HG02973 (cell line): ENCODE results near the gene SLC26A1.

ENCODE experiments used
- ATAC-seq: cut with Tn5 transposase; IDR thresholded peaks from one replicate; pipeline ENCODE4 v1.9.1; 2021; ENCODE audit warnings: moderate library complexity; ENCODE audit not compliant: unreplicated experiment

The SLC26A1 gene, protein sequence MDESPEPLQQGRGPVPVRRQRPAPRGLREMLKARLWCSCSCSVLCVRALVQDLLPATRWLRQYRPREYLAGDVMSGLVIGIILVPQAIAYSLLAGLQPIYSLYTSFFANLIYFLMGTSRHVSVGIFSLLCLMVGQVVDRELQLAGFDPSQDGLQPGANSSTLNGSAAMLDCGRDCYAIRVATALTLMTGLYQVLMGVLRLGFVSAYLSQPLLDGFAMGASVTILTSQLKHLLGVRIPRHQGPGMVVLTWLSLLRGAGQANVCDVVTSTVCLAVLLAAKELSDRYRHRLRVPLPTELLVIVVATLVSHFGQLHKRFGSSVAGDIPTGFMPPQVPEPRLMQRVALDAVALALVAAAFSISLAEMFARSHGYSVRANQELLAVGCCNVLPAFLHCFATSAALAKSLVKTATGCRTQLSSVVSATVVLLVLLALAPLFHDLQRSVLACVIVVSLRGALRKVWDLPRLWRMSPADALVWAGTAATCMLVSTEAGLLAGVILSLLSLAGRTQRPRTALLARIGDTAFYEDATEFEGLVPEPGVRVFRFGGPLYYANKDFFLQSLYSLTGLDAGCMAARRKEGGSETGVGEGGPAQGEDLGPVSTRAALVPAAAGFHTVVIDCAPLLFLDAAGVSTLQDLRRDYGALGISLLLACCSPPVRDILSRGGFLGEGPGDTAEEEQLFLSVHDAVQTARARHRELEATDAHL

GRCh38 chr4:993111-994029 lies at the start of gene SLC26A1:
TSS of gene SLC26A1 (minus strand) at chr4:993404. CDS start at chr4:991703, 1,701 bp downstream.
- ATAC-seq = no peak

DNA sequence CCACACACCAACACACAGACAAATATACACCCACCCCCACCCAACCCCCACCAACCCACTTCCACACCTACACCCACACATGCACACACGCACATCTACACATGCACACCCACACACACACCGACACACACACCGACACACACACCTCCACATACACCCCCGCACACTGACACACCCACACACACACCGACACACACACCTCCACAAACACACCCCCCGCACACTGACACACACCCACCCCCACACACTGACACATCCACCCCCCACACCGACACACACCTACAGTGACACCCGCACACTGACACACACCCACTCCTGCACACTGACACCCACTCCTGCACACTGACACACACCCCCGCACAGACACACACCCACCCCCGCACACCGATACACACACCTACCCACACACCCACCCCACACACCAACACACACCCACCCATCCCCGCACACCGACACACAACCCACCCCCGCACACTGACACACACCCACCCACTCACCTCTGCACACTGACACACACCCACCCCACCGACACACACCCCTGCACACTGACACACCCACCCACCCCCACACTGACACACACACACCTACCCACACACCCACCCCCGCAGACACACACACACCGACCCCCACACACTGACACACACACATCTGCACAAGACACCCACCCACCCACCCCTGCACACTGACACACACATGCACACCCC lies 49.3 kb upstream of the SLC26A1 start:
- ATAC-seq = no peak

DNA sequence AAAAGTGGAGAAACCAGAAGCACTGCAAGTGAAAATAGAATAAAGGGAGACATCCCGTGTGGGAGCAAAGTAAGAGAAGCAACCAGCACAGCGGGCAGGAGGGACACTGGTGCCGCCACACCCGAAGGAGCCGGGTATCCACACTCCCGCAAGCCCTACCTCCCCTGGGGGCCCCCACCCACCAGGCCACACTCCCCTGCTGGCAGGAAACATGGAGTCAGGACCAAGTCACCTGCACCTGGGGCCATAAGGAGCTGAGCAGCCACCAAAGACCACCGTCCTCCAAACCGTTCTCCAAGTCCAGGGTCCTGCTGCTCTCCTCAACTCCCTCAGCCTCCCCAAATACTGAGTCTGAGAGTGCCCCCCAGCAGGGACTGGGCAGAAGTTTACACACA lies 48.7 kb upstream of the SLC26A1 start:
- no peak for ATAC-seq

GRCh38 chr4:1041147-1041935 lies 48.1 kb upstream of the SLC26A1 start:
- no peak for ATAC-seq

- ATAC-seq = no peak
Observed at GRCh38 chr4:1040344-1041146, 47.3 kb upstream of the SLC26A1 start.

- no peak for ATAC-seq
Observed at GRCh38 chr4:1039493-1040343, 46.5 kb upstream of the SLC26A1 start.

- no peak for ATAC-seq
Observed at GRCh38 chr4:1038948-1039492, 45.8 kb upstream of the SLC26A1 start.

DNA sequence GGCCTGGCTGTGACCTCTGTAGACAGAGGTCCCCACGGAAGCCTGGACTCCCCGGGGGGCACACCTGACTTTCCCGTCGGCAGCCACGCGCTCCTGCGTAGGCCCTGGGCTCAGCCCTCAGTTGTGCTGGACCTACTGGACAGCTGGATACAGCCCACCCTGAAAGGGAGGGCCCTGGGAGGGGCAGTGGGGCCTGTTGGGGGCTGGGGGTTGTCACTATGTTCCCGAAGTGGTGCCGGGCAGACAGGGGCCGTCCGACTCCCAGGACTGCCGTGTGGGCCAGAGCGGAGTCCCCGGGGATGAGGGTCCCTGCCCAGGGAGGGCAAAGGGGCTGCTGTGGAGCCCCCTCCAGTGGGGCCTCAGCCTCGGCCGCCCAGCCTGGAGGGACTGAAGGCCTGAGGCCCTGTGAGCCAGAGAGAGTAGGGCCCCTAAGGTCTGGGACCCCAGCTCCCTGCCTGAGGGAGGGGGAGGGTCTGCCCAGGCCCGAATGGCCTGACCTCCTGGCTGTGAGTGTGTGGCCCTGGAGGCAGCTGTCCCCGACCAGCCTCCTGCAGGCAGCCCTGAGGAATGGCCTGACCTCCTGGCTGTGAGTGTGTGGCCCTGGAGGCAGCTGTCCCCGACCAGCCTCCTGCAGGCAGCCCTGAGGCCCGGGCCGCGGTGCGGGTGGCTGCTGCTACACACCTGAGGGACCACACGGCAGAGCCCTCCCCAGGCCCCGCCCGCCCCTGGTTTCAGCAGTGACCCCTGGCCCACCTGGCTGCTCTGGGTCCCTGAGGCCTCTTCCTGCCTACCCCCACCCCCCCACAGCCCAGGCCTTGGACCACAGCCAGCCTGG lies 44.0 kb upstream of the SLC26A1 start:
- ATAC-seq = no peak

- ATAC-seq = no peak
Observed at GRCh38 chr4:1036095-1036494, 42.9 kb upstream of the SLC26A1 start.

DNA sequence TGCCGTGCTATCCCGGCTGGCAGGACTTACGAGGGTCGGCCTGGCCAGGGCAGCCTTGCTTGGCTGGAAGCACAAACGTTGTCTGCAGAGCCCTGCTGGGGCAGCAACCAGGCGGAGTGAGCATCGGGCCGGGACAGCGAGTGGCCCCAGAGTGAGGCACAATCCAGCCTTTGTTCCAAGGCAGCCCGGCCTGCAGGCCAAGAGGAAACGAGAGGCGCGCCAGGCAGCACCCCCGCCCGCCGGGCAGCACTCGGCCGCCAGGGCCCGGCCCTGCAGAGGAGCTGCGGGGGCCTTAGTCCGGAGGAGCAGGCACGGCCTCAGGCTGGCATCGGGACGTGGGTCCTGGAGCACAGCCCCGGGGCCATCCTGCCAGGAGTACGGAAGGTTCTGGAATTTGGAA lies 42.3 kb upstream of the SLC26A1 start:
- no peak for ATAC-seq

GRCh38 chr4:1033840-1034551 lies 40.8 kb upstream of the SLC26A1 start:
- ATAC-seq = no peak

DNA sequence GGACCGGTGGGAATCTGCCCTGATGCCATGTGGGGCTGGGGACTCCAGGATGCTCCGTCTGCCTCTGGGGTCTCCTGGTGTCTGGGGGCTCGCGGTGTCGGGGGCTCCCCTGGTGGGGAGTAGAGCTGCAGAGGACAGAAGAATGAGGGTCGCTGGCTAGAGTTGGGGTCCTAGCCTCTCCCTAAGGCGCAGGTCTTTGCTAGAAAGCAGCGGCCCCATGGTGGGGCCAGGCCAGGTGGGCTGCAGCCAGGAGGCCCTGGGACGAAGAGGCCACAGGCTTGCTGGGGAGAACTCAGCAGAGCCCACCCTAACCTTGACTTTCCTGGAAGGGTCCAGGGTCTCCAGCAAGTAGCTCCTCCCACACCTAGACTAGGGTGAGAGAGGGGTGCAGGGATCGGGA lies 39.7 kb upstream of the SLC26A1 start:
- ATAC-seq = no peak

DNA sequence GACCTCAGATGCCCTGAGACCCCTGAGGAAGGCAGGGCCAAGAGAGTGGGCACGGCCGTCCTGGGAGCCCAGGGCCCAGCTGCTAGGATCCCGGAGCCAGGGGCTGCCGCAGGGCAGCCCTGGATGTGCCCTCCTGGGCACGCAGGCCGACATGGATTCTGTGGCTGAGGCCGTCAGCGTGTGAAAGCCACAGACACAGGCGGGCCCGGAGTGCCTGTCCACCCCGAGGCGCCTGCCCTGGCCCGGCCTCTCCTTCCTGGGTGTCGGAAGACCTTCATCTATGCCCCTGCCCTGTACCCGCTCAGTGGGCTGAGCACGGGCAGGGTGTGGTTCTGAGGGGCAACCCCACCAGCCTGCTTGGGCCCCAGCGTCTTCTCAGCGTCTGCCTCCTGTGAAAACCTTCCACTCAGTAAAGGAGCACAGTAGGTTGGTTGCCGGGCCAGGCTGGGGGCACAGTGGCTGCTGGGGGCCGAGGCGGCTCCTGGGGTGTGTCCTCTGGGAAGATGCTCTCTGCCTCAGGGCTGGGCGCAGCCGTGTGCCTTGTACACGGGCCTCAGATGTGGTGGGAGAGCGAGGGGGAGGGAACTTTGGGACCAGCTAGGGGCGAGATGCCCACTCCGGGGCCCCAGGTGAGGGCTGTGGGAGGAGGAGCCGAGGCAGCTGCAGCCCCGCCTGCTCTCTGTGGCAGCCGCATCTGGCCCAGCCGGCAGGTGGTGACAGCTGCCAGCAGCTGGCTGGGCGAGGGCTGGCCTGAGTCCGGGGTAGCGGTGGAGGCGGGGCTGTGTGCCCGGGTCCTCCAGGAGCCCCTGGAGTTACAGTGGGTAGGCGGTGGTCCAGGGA lies 39.0 kb upstream of the SLC26A1 start:
- ATAC-seq = no peak

GRCh38 chr4:1031346-1031745 lies 38.1 kb upstream of the SLC26A1 start:
- ATAC-seq = no peak

GRCh38 chr4:1030559-1030958 lies 37.4 kb upstream of the SLC26A1 start:
- ATAC-seq = no peak
